Measurements from ENCODE around the gene ZNF132. TPM values are rescaled to one million over a fixed set of nuclear protein-coding genes. Genes with fewer than 3 reads are reported as not detected.

Gene ZNF132
- total and polyA plus RNA-seq, 9 of the 15 experiments (the other 6 are each of a cell fraction or from before 2014, with no cell fraction given), result 0.03 to 0.42 (median 0.10) TPM; not detected in 5

DNA sequence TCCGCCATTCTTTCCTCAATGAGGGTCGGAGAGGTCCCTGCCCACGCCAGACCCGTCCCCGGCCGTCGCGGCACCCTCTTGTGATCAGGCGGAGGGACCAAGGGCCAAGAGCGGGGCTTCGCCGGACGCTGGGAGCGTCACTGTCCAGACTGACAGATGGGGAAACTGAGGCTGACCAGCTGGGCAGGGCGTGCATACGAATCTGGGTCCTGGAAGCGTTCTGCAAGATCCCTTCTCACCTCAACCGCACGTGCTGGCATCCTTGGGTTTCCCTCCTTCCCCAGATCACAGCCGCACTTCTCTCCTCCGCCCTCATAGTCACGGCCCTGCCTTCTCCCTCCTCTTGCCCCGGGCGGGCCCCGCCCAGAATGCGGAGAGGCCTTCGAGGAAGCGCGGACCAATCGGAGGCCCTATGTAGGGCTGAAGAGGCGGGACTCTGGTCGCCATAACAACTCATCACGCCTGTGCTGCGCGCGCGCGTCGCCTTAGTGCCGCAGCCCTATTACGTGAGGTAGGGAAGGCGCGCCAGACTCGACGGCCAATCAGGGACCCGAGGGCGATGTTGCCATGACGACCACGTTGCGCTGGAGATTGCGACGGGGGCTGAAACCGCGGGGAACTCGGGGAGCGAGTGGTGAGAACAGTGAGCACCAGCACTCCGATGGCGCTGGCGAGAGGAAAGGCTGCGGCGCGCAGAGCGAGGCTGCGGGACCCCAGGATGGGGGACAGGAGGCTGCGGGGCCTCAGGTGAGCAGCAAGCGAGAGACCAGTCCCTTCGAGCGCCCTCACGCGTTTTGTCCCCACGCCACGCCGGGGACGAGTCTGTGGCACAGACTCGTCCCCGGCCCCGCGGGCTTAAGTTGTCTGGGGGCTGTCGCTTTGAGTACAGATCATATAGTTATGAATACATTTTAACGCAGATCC lies 38.8 kb downstream of the ZNF132 start (continued):
- peak; percentile 99 for TF ChIP-seq MXI1 (IDR thresholded peaks at IDR 0.05; ENCODE audit: low read depth, low read length)
- no peak for TF ChIP-seq ZNF778 (CRISPR knock-in tag; IDR thresholded peaks at IDR 0.05)
- no peak for TF ChIP-seq PHTF2 (CRISPR knock-in tag; IDR thresholded peaks at IDR 0.05)
- TF ChIP-seq HCFC1 (IDR thresholded peaks at IDR 0.05; ENCODE audit: low read depth, low read length), result peak; percentile 75
- TF ChIP-seq XRCC4 (IDR thresholded peaks at IDR 0.05; ENCODE audit: extremely low read depth, insufficient read depth, insufficient read length), result no peak
- no peak for TF ChIP-seq ZNF316 (IDR thresholded peaks at IDR 0.05)
- TF ChIP-seq EP300 (IDR thresholded peaks at IDR 0.05; ENCODE audit: low read length), result no peak
- TF ChIP-seq NFIC (IDR thresholded peaks at IDR 0.05), result peak; percentile 27; the same call in 1 of the 2 replicates
- TF ChIP-seq, protein P1, sequence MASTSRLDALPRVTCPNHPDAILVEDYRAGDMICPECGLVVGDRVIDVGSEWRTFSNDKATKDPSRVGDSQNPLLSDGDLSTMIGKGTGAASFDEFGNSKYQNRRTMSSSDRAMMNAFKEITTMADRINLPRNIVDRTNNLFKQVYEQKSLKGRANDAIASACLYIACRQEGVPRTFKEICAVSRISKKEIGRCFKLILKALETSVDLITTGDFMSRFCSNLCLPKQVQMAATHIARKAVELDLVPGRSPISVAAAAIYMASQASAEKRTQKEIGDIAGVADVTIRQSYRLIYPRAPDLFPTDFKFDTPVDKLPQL (IDR thresholded peaks at IDR 0.05; ENCODE audit: extremely low read depth, insufficient read length), result no peak
- no peak for TF ChIP-seq XRCC3 (IDR thresholded peaks at IDR 0.05)
- TF ChIP-seq, protein P2, sequence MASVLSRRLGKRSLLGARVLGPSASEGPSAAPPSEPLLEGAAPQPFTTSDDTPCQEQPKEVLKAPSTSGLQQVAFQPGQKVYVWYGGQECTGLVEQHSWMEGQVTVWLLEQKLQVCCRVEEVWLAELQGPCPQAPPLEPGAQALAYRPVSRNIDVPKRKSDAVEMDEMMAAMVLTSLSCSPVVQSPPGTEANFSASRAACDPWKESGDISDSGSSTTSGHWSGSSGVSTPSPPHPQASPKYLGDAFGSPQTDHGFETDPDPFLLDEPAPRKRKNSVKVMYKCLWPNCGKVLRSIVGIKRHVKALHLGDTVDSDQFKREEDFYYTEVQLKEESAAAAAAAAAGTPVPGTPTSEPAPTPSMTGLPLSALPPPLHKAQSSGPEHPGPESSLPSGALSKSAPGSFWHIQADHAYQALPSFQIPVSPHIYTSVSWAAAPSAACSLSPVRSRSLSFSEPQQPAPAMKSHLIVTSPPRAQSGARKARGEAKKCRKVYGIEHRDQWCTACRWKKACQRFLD (CRISPR knock-in tag; IDR thresholded peaks at IDR 0.05), result 0 out of 2 replicates have a peak, but pooled peaks have one; percentile 28
- peak; percentile 93 for TF ChIP-seq KDM5B (IDR thresholded peaks at IDR 0.05; ENCODE audit: insufficient replicate concordance, low read depth, low read length)
- TF ChIP-seq HDGF (IDR thresholded peaks at IDR 0.05), result peak; percentile 54; the same call in 1 of the 2 replicates
- no peak for TF ChIP-seq ELF2 (CRISPR knock-in tag; IDR thresholded peaks at IDR 0.05)
- TF ChIP-seq SLC30A9 (CRISPR knock-in tag; IDR thresholded peaks at IDR 0.05), result no peak
- no peak for TF ChIP-seq RFX7 (CRISPR knock-in tag; IDR thresholded peaks at IDR 0.05)
- TF ChIP-seq ZNF133 (CRISPR knock-in tag; IDR thresholded peaks at IDR 0.05), result no peak
- TF ChIP-seq NUFIP1 (IDR thresholded peaks at IDR 0.05; ENCODE audit: partially characterized antibody), result no peak
- no peak for TF ChIP-seq BRD9 (IDR thresholded peaks at IDR 0.05; ENCODE audit: low read depth, partially characterized antibody)
- peak; percentile 24; the same call in 1 of the 2 replicates for TF ChIP-seq ZNF445 (CRISPR knock-in tag; IDR thresholded peaks at IDR 0.05; ENCODE audit: low read depth)
- TF ChIP-seq TCFL5 (CRISPR knock-in tag; conservative IDR thresholded peaks at IDR 0.05), result no peak
- TF ChIP-seq FOSL1 (tag; conservative IDR thresholded peaks at IDR 0.05), result no peak
- no peak for TF ChIP-seq PYGO2 (tag; IDR thresholded peaks at IDR 0.05)
- TF ChIP-seq ESRRA (IDR thresholded peaks at IDR 0.05; ENCODE audit: borderline replicate concordance, low read depth), result no peak; the same call in 1 of the 2 replicates

All from K562 (cell line).